Neural cell (in vitro differentiated cells): ENCODE measurements around the gene ERBB2.

ENCODE experiments used
- CTCF ChIP-seq: fragments of 450-650 bp; IDR thresholded peaks from 2 replicates; pipeline ENCODE4 v1.5.1; 2014; ENCODE audit warnings: antibody characterized with exemption, mild to moderate bottlenecking, moderate library complexity; ENCODE audit not compliant: poor library complexity, severe bottlenecking
- POLR2AphosphoS5 ChIP-seq: IDR thresholded peaks from 2 replicates; pipeline ENCODE4 v1.6.1; 2012
- RAD21 ChIP-seq: fragments of 450-650 bp; conservative IDR thresholded peaks from 2 replicates; pipeline ENCODE4 v1.6.1; 2014; ENCODE audit warnings: antibody characterized with exemption, mild to moderate bottlenecking, moderate library complexity
- REST ChIP-seq: IDR thresholded peaks from 2 replicates; pipeline ENCODE4 v1.6.1; 2012; ENCODE audit warnings: borderline replicate concordance
- SMC3 ChIP-seq: fragments of 450-650 bp; conservative IDR thresholded peaks from 2 replicates; pipeline ENCODE4 v1.6.1; 2014; ENCODE audit warnings: antibody characterized with exemption, mild to moderate bottlenecking, moderate library complexity; ENCODE audit not compliant: poor library complexity
- TAF1 ChIP-seq: IDR thresholded peaks from 2 replicates; pipeline ENCODE4 v1.6.1; 2012; ENCODE audit warnings: low read depth

- TF ChIP-seq POLR2AphosphoS5 = no peak
- no peak for TF ChIP-seq REST
- no peak for TF ChIP-seq CTCF
- no peak for TF ChIP-seq SMC3
- no peak for TF ChIP-seq RAD21
- no peak for TF ChIP-seq TAF1
Observed at GRCh38 chr17:39672522-39673334, 27.1 kb upstream of the ERBB2 start.
